Measurements from ENCODE around the gene EVL. TPM values are rescaled to one million over a fixed set of nuclear protein-coding genes. Genes with fewer than 3 reads are reported as not detected.

Gene EVL
- total RNA-seq, 2 donors from 2014 or later: 42.5 to 98.4 TPM

DNA sequence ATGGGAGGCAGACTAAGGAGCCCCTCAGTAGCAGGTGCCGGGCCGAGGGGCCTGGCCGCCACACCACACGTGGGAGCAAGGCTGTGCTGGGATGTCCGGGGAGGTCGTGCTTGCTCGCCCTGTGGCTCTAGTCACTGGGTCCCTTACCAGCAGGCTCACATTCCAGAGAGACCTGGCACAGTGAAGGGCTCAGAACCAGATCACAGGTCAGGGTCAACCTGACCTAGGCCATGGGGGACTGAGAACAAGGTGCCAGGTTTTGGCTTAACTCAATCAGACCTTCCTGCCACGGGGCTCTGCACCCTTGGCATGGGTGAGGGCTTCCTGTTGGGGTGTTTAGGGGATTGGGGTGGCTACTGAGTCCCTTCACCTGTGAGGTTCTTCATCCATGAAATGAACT lies 72.0 kb downstream of the EVL start:
- WGBS: 90% methylated on average over 8 of the region's 8 CpGs
- Histone ChIP-seq H3K4me1 (replicated peaks) (no peaks in the 10 kb centered on the region), H3K36me3 (no peaks in the 10 kb centered on the region), H3K9me3 (no peaks in the 10 kb centered on the region), H3K27ac (no peak overlapping the region), H3K4me3 (no peak overlapping the region), H3K27me3 (replicated peaks; ENCODE audit: insufficient read depth) (no peaks in the 10 kb centered on the region)
- intact Hi-C loops (cut with DNase I): no loop called here
- TF ChIP-seq, protein P1, sequence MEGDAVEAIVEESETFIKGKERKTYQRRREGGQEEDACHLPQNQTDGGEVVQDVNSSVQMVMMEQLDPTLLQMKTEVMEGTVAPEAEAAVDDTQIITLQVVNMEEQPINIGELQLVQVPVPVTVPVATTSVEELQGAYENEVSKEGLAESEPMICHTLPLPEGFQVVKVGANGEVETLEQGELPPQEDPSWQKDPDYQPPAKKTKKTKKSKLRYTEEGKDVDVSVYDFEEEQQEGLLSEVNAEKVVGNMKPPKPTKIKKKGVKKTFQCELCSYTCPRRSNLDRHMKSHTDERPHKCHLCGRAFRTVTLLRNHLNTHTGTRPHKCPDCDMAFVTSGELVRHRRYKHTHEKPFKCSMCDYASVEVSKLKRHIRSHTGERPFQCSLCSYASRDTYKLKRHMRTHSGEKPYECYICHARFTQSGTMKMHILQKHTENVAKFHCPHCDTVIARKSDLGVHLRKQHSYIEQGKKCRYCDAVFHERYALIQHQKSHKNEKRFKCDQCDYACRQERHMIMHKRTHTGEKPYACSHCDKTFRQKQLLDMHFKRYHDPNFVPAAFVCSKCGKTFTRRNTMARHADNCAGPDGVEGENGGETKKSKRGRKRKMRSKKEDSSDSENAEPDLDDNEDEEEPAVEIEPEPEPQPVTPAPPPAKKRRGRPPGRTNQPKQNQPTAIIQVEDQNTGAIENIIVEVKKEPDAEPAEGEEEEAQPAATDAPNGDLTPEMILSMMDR (IDR thresholded peaks at IDR 0.05): no peak
- TF ChIP-seq POLR2AphosphoS5 (IDR thresholded peaks at IDR 0.05) (no peak), POLR2A (IDR thresholded peaks at IDR 0.05) (no peak)
- no peak for DNase-seq (ENCODE audit: low spot score)

DNA sequence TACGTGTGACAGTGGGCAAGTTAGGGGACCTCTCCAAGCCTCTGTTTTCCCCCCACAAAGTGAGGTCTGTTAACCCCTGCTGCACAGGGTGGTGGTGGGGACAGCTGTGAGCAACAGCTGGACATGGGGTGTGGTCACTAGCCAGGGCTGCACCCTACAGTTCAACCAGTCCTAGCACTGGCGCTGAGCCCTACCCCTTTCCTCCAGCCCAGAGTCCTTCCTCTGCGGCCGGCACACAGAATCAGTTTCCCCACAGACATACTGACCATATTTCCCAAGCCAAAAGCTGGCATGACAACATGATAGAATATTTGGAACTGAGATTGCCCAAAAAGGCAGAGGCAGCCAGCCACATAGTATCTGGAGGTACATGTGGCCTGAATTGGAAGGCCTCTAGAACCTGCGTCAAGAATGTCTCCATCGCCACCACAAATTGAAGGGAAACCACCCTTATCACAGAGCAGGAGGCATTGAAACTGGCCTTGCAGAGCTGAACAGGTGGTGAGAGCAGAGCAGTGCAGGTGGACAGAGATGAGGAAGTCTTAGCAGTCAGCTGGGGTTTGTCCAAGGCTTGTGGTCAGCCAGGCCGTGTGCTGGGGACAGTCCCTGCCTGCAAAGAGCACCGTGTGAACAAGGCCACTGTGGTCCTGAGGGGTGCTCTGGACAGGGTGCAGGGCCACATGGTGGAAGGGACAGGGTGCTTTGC lies 73.0 kb downstream of the EVL start:
- H3K4me1 ChIP-seq (replicated peaks): no peaks in the 10 kb centered on the region
- TF ChIP-seq POLR2AphosphoS5 (IDR thresholded peaks at IDR 0.05): no peak
- TF ChIP-seq POLR2A (IDR thresholded peaks at IDR 0.05): no peak
- TF ChIP-seq, protein P1 (IDR thresholded peaks at IDR 0.05): no peak
- 88% methylated on average over 8 of the region's 8 CpGs for WGBS
- no peak for DNase-seq (ENCODE audit: low spot score)
- intact Hi-C loops (cut with DNase I): no loop called here
- H3K9me3 ChIP-seq: no peaks in the 10 kb centered on the region
- no peak overlapping the region for H3K27ac ChIP-seq
- no peaks in the 10 kb centered on the region for H3K36me3 ChIP-seq
- no peak overlapping the region for H3K4me3 ChIP-seq
- no peaks in the 10 kb centered on the region for H3K27me3 ChIP-seq (replicated peaks; ENCODE audit: insufficient read depth)

GRCh38 chr14:100138955-100139354 lies 73.7 kb downstream of the EVL start:
- Histone ChIP-seq H3K9me3 (no peaks in the 10 kb centered on the region), H3K4me3 (no peak overlapping the region), H3K27ac (no peak overlapping the region), H3K36me3 (no peaks in the 10 kb centered on the region), H3K4me1 (replicated peaks) (no peaks in the 10 kb centered on the region), H3K27me3 (replicated peaks; ENCODE audit: insufficient read depth) (no peaks in the 10 kb centered on the region)
- DNase-seq (ENCODE audit: low spot score): no peak
- TF ChIP-seq, protein P1 (IDR thresholded peaks at IDR 0.05): no peak
- no peak for TF ChIP-seq POLR2AphosphoS5 (IDR thresholded peaks at IDR 0.05)
- no peak for TF ChIP-seq POLR2A (IDR thresholded peaks at IDR 0.05)
- intact Hi-C loops (cut with DNase I): no loop called here
- WGBS: 95% methylated on average over 13 of the region's 13 CpGs

DNA sequence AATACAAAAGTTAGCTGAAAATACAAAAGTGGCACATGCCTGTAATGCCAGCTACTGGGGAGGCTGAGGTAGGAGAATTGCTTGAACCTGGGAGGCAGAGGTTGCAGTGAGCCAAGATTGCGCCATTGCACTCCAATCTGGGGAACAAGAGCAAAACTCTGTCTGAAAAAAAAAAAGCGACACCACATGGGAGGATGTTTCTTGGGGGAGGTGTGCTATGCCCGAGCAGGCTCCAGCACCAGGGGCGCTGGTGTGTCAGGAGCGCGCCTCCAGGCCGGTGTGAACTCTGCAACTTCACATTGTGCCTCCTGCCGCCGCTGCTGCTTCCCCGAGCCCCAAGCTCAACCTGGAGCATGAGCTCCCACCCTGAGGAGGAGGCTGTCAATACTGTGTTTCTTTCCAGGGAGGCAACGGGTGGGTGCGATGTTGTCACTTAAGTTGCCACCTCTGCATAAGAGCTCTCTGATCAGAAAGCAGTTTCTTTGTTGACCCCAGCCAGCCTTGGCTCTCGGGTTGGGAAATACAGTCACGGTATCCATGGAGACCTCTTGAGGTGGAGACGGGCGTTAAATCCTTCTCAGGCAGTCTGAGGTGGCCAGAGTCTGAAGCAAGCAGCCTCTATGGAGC lies 75.3 kb downstream of the EVL start:
- Histone ChIP-seq H3K27me3 (replicated peaks; ENCODE audit: insufficient read depth) (no peaks in the 10 kb centered on the region), H3K9me3 (no peaks in the 10 kb centered on the region), H3K27ac (no peak overlapping the region), H3K36me3 (no peaks in the 10 kb centered on the region), H3K4me1 (replicated peaks) (no peaks in the 10 kb centered on the region), H3K4me3 (no peak overlapping the region)
- TF ChIP-seq, protein P1 (IDR thresholded peaks at IDR 0.05): no peak
- no peak for DNase-seq (ENCODE audit: low spot score)
- 77% methylated on average over 16 of the region's 16 CpGs for WGBS
- intact Hi-C loops (cut with DNase I): no loop called here

- no peaks in the 10 kb centered on the region for H3K9me3 ChIP-seq
- TF ChIP-seq POLR2A (IDR thresholded peaks at IDR 0.05): no peak
- no peak for TF ChIP-seq POLR2AphosphoS5 (IDR thresholded peaks at IDR 0.05)
- TF ChIP-seq, protein P1 (IDR thresholded peaks at IDR 0.05): no peak
- 77% methylated on average over 7 of the region's 7 CpGs for WGBS
- intact Hi-C loops (cut with DNase I): no loop called here
- H3K27ac ChIP-seq: no peak overlapping the region
- DNase-seq (ENCODE audit: low spot score): no peak
- no peaks in the 10 kb centered on the region for H3K27me3 ChIP-seq (replicated peaks; ENCODE audit: insufficient read depth)
- no peak overlapping the region for H3K4me3 ChIP-seq
- H3K36me3 ChIP-seq: no peaks in the 10 kb centered on the region
- no peaks in the 10 kb centered on the region for H3K4me1 ChIP-seq (replicated peaks)
Observed at GRCh38 chr14:100141098-100141497, 75.9 kb downstream of the EVL start.

Measured in prostate gland (tissue), 2 donors.